Adrenal gland (tissue), 12 donors: Measurements from ENCODE around the gene ST8SIA5. TPM values are rescaled to one million over a fixed set of nuclear protein-coding genes. Genes with fewer than 3 reads are reported as not detected.

Experiments
- DNase-seq, 7 donors: peaks; one replicate each; pipeline ENCODE4 v3.0.0-alpha.2; 2019 to 2020
- H3K27ac ChIP-seq, 5 donors: fragments of 200-600 bp; sonication (generic) in 4 of 5; 1 replicate in 3 of 5; 2 replicates in 2 of 5; pipeline versions ENCODE4 v1.5.1 to v1.8.0; 2016 to 2020; ENCODE audit warnings: mild to moderate bottlenecking in 1 of 5
- H3K27me3 ChIP-seq: fragments of 200-600 bp; 2 replicates; pipeline ENCODE4 v1.8.0; 2021
- H3K36me3 ChIP-seq, 2 donors: fragments of 200-600 bp; replicated peaks in 1 of 2; 1 replicate in 1 of 2; 2 replicates in 1 of 2; pipeline versions ENCODE4 v1.5.1 to v1.8.0; 2018 to 2022
- H3K4me1 ChIP-seq, 2 donors: fragments of 200-600 bp; replicated peaks in 1 of 2; 1 replicate in 1 of 2; 2 replicates in 1 of 2; pipeline versions ENCODE4 v1.5.1 to v1.8.0; 2018 to 2021
- H3K4me3 ChIP-seq, 4 donors: fragments of 200-600 bp; sonication (generic) in 3 of 4; one replicate each; pipeline ENCODE4 v1.5.1; 2016 to 2018
- H3K9me3 ChIP-seq, 3 donors: fragments of 200-600 bp; sonication (generic) in 1 of 3; replicated peaks in 1 of 3; 1 replicate in 2 of 3; 2 replicates in 1 of 3; pipeline versions ENCODE4 v1.5.1 to v1.8.0; 2016 to 2021
- CTCF ChIP-seq, 6 experiments: fragments of 450-650 bp in 4 of 6; fragments of 200-600 bp in 2 of 6; sonication (generic) in 1 of 6; IDR thresholded peaks; 1 replicate in 5 of 6; 2 replicates in 1 of 6; pipeline versions ENCODE4 v1.5.1 to v1.8.0; 2016 to 2021; ENCODE audit warnings: antibody characterized with exemption in 6 of 6, mild to moderate bottlenecking in 2 of 6, moderate library complexity in 1 of 6
- POLR2A ChIP-seq, 2 donors: fragments of 450-650 bp; IDR thresholded peaks; one replicate each; pipeline ENCODE4 v1.6.1; 2017; ENCODE audit warnings: antibody characterized with exemption in 2 of 2, mild to moderate bottlenecking in 2 of 2, moderate library complexity in 1 of 2
- WGBS, 4 donors: extraction: QIAGEN DNeasy Blood & Tissue Kit in 2 of 4; methylation state at CpG; one replicate each; pipeline versions ENCODE4 v1.1.5 to v1.1.7; 2013 to 2017; 5-methylcytosine and 5-hydroxymethylcytosine counted together
- intact Hi-C, 2 donors: fragments of 100-400 bp; cut with DNase I; formaldehyde crosslinking; loops; one replicate each; pipeline versions ENCODE4 v1.14.1 to v1.15.0; 2022 to 2023
- polyA plus RNA-seq, 3 donors: library from polyadenylated mRNA; stranded (reverse); fragments of 200-250 nt in 2 of 3; fragments of 350-450 nt in 1 of 3; fragmentation: Illumina TruSeq in 1 of 3; extraction: RNeasy Lipid Tissue Mini Kit (QIAGEN cat#74804) in 1 of 3; gene quantifications; one replicate each; pipeline ENCODE4 v1.2.3, GENCODE V29; 2013 to 2014
- total RNA-seq, 9 donors: library from RNA; depleted of rRNA in 4 of 9; stranded (reverse); fragments of >200 nt in 4 of 9; fragments of 120-200 nt in 1 of 9; fragmentation: NEBNext Ultra II Directional in 1 of 9; extraction: Animal tissue kit (Norgen Biotek cat#: 25700) in 1 of 9; gene quantifications; one replicate each; pipeline versions ENCODE4 v1.1.0 to v1.2.4, GENCODE V29; 2013 to 2023
- donor health status: healthy with polysubstance abuse.
- donor health status: Bipolar disorder and iron deficiency.
- donor health status: DM: yes; HTN: yes; CAD: no.
- donor health status: DM: no; HTN: no; CAD: no.
- donor health status: DM: no; HTN: no; CAD: no.
- donor health status: DM: yes; HTN: yes; CAD: no.

The ST8SIA5 gene
- total and polyA plus RNA-seq, 12 donors, result 8.9 to 77.5 (median 23.9) TPM

GRCh38 chr18:46704189-46704588 lies 52.7 kb downstream of the ST8SIA5 start:
- Histone ChIP-seq H3K4me1 (peaks cover 14 to 35% of the 10 kb centered on the region in 2 donors), H3K27ac (peak overlapping the region in 2 of 5 donors; percentile 34 to 44), H3K36me3 (no peaks in the 10 kb centered on the region), H3K4me3 (no peak overlapping the region), H3K27me3 (no peaks in the 10 kb centered on the region), H3K9me3 (no peaks in the 10 kb centered on the region)
- WGBS, 4 donors, result 49 to 60% (median 51%) methylated on average over 7 of the region's 7 CpGs
- intact Hi-C loops, result loop anchor here in 1 of 2 donors (10.0 kb wide), 1 partner anchor 51 kb away; the partner anchor contains the start of gene ST8SIA5
- TF ChIP-seq POLR2A (IDR thresholded peaks at IDR 0.05) (peak in 1 of 2 donors; percentile 24), CTCF (IDR thresholded peaks at IDR 0.05) (no peak)
- peak in 5 of 7 donors; percentile 49 to 64 (median 62) for DNase-seq

GRCh38 chr18:46702471-46702870 lies 54.4 kb downstream of the ST8SIA5 start:
- no peaks in the 10 kb centered on the region for H3K27me3 ChIP-seq
- TF ChIP-seq POLR2A (IDR thresholded peaks at IDR 0.05) (no peak), CTCF (IDR thresholded peaks at IDR 0.05) (no peak)
- no peaks in the 10 kb centered on the region for H3K9me3 ChIP-seq
- H3K27ac ChIP-seq, result no peak overlapping the region
- DNase-seq, result no peak
- H3K36me3 ChIP-seq, result no peaks in the 10 kb centered on the region
- H3K4me3 ChIP-seq, result no peak overlapping the region
- peaks cover 14 to 37% of the 10 kb centered on the region in 2 donors for H3K4me1 ChIP-seq
- 74 to 95% (median 86%) methylated on average over 5 to 6 of the region's 6 CpGs for WGBS, 4 donors
- intact Hi-C loops, result loop anchor here in 1 of 2 donors (10.0 kb wide), 1 partner anchor 52 kb away; the partner anchor contains the start of gene ST8SIA5

- Histone ChIP-seq H3K36me3 (no peaks in the 10 kb centered on the region), H3K27me3 (no peaks in the 10 kb centered on the region), H3K9me3 (no peaks in the 10 kb centered on the region), H3K27ac (no peak overlapping the region), H3K4me1 (peaks cover 13 to 34% of the 10 kb centered on the region in 2 donors), H3K4me3 (no peak overlapping the region)
- WGBS, 4 donors, result 62 to 77% (median 68%) methylated on average over 3 to 5 of the region's 5 CpGs
- no peak for TF ChIP-seq POLR2A (IDR thresholded peaks at IDR 0.05)
- TF ChIP-seq CTCF (IDR thresholded peaks at IDR 0.05), result no peak
- intact Hi-C loops, result loop anchor here in 1 of 2 donors (10.0 kb wide), 1 partner anchor 55 kb away; the partner anchor contains the start of gene ST8SIA5
- DNase-seq, result no peak
Observed at GRCh38 chr18:46700066-46700824, 56.6 kb downstream of the ST8SIA5 start.

GRCh38 chr18:46696702-46697101 lies 60.2 kb downstream of the ST8SIA5 start:
- no peak for DNase-seq
- TF ChIP-seq CTCF (IDR thresholded peaks at IDR 0.05), result no peak
- no peak for TF ChIP-seq POLR2A (IDR thresholded peaks at IDR 0.05)
- no peak overlapping the region for H3K4me3 ChIP-seq
- no peaks in the 10 kb centered on the region for H3K9me3 ChIP-seq
- no peaks in the 10 kb centered on the region for H3K36me3 ChIP-seq
- intact Hi-C loops, result no loop called here
- H3K27ac ChIP-seq, result peak overlapping the region in 2 of 5 donors; percentile 6 to 53
- H3K4me1 ChIP-seq, result peaks cover 13 to 19% of the 10 kb centered on the region in 2 donors
- H3K27me3 ChIP-seq, result no peaks in the 10 kb centered on the region
